Fibroblast of the conjunctiva (primary cell): ENCODE measurements around the gene TEX9.
"Not testable (repeated sequence)": the region's sequence is repeated elsewhere in the genome, so short reads cannot be mapped to it uniquely, and the experiment has no call there.

Source experiments
- DNase-seq: peaks from one replicate; pipeline ENCODE4 v3.0.0-alpha.2; 2010; ENCODE audit warnings: low read depth

Gene TEX9

DNA sequence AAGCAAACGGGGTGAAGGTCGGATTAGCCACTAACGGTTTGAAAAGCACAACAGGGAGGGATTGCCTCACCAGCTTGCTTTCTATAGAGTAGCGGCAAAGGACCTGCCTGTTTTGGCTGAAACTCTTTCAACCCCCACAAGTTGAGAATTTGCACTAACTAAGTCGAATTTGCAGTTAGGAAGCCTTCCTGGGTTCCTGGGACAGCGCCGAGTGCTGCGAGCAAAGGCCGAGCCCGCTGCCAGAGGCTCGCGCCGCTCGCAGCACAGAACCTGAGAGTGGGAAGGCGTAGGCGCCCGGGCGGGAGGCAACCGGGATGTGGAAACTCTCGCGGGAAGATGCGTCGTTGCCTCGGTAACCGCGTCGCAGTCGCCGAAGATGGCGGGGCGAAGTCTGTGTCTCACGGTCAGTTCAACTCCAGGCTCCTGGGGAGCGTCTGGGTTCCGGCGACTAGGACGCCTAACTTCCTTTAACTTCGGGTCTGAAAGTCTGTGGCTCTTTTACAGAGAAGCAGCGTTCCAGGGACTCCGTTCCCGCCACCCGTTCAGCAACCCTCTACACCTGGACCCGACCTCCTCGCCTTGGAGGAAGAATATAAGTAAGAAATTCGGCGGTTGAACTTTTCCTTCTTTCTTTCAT is at the start of gene TEX9:
TEX9 (plus strand) TSS at position 352 of the 637 bp plus-strand sequence; CDS start at position 377, 25 bp downstream.
- peak; percentile 64 for DNase-seq

- DNase-seq, result not testable (repeated sequence)
These were observed 48.7 kb upstream of the TEX9 start for GRCh38 chr15:56316561-56316960.

DNA sequence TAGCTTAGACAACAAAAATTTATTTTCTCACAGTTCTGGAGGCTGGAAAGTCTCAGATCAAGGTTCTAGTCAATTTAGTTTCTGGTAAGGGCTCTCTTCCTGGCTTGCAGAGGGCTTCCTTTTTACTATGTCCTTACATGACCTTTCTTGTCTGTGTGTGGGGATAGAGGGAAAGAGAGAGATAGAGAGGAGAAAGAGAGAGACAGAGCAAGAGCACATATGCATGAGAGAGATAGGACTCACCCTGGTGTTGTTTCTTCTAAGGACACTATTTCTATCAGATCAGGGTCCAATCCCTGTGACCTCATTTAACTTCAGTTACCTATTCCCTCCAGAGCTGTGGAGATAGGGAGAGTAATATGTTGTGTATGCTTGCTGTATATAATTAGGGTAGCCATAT is 44.9 kb upstream of the TEX9 start:
- DNase-seq, result no peak

DNA sequence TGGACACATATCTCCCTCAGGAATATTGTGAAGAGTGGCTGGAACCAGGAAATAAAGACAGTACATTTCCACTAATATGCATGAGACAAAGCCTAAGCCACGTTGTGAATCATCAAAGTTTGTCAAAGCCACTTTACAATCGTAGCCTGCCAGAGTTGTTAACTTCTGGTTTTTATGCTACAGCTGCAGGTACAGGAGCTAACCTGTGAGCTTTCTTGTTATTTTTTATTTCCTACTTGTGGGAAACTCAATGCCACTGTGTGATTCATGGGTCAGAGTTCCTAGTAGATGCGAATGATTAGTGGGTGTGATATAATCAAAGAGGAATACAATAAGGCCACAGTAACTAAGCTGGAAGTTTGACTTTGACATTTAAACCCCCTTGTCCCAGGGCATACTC is 44.4 kb upstream of the TEX9 start:
- no peak for DNase-seq

DNA sequence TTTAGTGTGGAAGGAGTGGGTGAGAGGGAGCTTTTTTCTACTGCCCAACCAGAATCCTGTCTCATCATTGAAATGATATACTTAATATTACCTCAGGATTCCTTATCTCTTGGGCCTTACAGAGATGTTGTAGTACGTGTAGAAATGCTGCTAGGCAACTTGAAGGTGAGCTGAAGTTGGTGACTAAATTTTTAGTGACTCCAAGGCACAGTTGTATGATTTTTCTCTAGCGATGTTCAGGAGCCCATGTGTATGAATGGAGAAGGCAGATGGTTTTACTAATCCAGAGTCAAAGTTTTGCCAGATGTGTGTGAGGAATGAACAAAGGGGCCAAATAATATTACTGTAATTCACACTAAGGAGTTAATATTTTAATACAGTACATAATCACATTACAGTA is 42.8 kb upstream of the TEX9 start:
- DNase-seq, result no peak

- no peak for DNase-seq
These were observed 41.8 kb upstream of the TEX9 start for GRCh38 chr15:56323435-56323834.

GRCh38 chr15:56325186-56325585 is 40.0 kb upstream of the TEX9 start:
- no peak for DNase-seq

GRCh38 chr15:56327721-56328502 is 37.3 kb upstream of the TEX9 start:
- DNase-seq, result no peak

- DNase-seq, result no peak
These were observed 28.0 kb upstream of the TEX9 start for GRCh38 chr15:56337084-56337725.

DNA sequence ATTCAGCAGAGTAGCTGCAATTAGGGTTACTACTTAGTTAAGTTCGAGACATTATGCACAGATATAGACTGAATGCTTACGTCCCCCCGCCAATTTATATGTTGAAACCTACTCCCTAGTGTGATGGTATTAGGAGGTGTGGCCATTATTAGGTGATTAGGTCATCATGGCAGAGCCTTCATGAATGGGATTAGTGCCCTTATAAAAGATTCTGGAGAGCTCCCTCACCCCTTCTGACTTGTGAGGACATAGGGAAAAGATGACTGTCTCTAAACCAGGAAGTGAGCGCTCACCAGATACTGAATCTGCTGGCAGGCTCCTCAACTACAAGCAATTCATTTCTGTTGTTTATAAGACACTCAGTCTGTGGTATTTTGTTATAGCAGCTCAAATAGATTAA is 25.6 kb upstream of the TEX9 start:
- DNase-seq, result no peak

GRCh38 chr15:56341201-56341600 is 24.0 kb upstream of the TEX9 start:
- no peak for DNase-seq

DNA sequence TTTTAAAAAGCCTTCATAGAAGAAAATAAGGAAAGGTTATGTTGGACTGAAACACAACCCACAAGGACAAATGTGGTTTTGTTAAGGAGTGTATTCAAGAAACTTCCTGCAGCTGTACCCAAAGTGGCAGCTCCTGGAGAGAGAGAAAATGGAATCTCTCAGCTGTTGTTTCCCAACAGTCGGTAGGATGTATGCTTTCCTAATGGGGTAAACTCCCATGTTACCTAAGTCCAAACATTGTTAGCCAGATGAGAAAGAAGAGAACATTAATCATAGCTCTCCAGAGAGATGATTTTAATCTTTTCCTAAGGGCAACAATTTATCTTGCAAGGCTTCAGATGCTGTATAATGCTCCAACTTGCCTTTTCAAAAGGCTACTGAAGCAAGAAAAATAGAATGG is 22.6 kb upstream of the TEX9 start:
- no peak for DNase-seq

DNA sequence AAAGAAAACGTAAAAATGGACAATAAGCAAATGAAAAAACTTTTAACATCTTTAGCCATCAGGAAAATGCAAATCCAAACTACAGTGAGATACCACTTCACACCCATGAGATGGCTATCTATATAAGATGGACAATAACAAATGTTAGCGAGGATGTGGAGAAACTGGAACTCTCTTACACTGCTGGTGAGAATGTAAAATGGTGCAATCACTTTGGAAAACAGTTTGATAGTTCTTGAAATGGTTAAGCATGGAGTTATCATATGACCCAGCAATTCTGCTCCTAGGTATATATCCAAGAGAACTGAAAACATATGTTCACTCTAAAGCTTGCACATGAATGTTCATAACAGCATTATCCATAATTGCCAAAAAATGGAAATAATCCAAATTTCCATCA is 21.3 kb upstream of the TEX9 start:
- no peak for DNase-seq

DNA sequence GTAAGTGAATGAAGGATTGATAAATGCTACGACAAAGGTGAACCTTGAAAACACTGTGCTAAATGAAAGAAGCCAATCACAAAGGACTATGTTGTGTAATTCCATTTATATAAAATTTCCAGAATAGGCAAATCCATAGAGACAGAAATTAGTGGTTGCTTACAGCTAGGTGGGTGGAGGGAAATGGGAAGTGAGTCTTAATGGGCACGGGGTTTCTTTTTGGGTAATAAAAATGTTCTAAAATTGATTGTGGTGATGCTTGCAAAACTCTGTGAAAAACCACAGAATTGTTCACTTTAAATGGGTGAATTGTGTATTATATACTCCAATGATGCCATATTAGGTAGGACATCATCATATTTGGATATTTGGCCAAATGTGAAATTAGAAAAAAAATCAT is 20.9 kb upstream of the TEX9 start:
- no peak for DNase-seq

DNA sequence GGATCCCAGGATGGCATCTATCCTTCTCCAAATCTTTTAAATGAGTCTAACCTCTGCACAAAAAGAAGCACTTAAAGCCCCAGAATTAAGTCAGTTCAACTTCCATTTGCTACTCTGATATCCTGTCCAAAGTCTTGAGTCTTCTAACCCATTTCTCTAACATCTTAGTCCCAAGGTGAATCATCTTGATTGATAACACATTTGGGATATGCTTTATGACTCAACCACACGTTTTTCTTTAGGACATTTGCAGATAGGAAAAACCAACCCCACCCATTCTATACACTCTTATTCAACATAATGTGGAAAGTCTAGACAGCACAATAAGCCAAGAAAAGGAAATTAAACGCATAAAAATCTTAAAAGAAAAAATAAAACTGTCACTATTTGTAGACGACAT is 18.8 kb upstream of the TEX9 start:
- DNase-seq, result no peak

- no peak for DNase-seq
These were observed 15.7 kb upstream of the TEX9 start for GRCh38 chr15:56349554-56349953.

GRCh38 chr15:56351353-56351752 is 13.9 kb upstream of the TEX9 start:
- no peak for DNase-seq

GRCh38 chr15:56351957-56352506 is 13.2 kb upstream of the TEX9 start:
- no peak for DNase-seq

- no peak for DNase-seq
These were observed 12.1 kb upstream of the TEX9 start for GRCh38 chr15:56353119-56353518.

DNA sequence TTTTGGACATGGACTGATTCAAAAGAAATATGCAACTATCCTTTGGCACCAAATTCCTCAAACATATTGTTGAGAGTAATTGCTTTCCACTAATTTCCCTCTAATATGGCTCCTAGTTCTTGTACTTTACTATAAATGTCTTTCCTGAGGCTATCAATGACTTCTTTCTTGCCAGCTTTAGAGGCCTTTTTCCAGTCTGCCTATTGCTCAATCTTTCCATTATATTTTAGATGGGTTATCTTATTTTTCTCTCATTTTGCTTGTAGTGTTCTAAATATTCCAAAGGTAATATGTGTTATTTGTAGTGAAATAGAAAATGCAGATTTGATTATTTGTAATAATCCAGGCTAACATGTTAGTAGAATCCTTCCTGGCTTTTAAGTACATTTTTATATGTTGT is 11.5 kb upstream of the TEX9 start:
- no peak for DNase-seq

DNA sequence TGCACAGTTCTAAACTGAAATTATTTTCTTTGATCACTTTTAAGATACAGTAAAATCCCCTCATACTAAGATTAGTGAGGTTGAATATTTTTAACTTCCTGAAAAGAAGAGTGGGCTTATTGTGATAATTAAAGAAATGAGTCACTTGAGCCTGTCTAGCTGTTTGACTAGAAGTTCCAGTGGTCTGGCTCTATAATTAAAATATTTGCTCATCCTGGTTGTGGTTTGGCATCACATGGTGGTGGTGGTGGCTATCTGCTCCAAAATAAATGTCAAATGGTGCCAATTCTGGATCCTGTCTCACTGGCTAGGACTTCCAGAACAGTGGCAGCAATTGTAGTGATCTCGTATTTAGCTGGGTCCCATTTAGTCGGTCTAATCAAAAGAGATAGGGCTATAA is 8.6 kb upstream of the TEX9 start:
- no peak for DNase-seq

DNA sequence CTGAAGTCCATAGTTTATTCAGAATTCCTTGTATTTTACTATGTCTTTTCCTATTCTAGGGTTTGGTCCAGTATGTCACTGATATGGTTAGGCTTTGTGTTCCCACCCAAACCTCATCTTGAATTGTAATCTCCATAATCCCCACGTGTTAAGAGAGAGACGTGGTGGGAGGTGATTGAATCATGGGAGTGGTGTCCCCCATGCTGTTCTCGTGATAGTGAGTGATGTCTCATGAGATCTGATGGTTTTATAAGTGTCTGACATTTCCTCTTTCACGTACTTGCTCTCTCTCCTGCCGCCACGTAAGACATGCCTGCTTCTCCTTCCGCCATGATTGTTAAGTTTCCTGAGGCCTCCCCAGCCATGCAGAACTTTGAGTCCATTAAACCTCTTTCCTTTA is 6.6 kb upstream of the TEX9 start:
- no peak for DNase-seq

GRCh38 chr15:56361987-56362386 is 3.2 kb upstream of the TEX9 start:
- no peak for DNase-seq
